Breast epithelium (tissue), 3 donors: ENCODE results near the gene PTGIR.

Experiments
- CTCF ChIP-seq, 3 donors: fragments of 450-650 bp; IDR thresholded peaks; one replicate each; pipeline ENCODE4 v1.5.1; 2016 to 2017; ENCODE audit warnings: antibody characterized with exemption in 3 of 3, mild to moderate bottlenecking in 3 of 3, moderate library complexity in 3 of 3
- POLR2A ChIP-seq: fragments of 450-650 bp; IDR thresholded peaks from one replicate; pipeline ENCODE4 v1.6.1; 2016; ENCODE audit warnings: antibody characterized with exemption, mild to moderate bottlenecking, moderate library complexity

- TF ChIP-seq CTCF (IDR thresholded peaks at IDR 0.05) = no peak
- TF ChIP-seq POLR2A = no peak
Measured at GRCh38 chr19:46625731-46626130, 842 bp upstream of the PTGIR start.
